ENCODE data around the gene CMBL. TPM values are rescaled to one million over a fixed set of nuclear protein-coding genes. Genes with fewer than 3 reads are reported as not detected.

Gene CMBL
- polyA plus RNA-seq, 3 donors, result 0.39 to 5.4 TPM; not detected in 1

GRCh38 chr5:10297646-10298204, 10.0 kb downstream of the CMBL start:
- intact Hi-C loops (cut with micrococcal nuclease), result no loop called here
- H2AFZ ChIP-seq (ENCODE audit: insufficient read depth, low read depth, low read length, poor library complexity, severe bottlenecking), result no peak overlapping the region
- H3K27me3 ChIP-seq (ENCODE audit: control insufficient read depth in 2 of 2, insufficient read depth in 2 of 2, low read length in 2 of 2), result no peaks in the 10 kb centered on the region
- H3K27ac Mint-ChIP-seq, result no peak overlapping the region
- H4K20me1 ChIP-seq (ENCODE audit: insufficient read depth, low read length), result no peaks in the 10 kb centered on the region
- no peak for DNase-seq
- no peak overlapping the region for H3K27ac ChIP-seq (ENCODE audit: low read depth in 1 of 2, low read length in 2 of 2)
- H3K9ac ChIP-seq (ENCODE audit: insufficient read depth, low read length, poor library complexity, severe bottlenecking), result no peak overlapping the region
- H3K27me3 Mint-ChIP-seq (ENCODE audit: low read depth in 3 of 3), result peaks cover 1 to 3% (median 3%) of the 10 kb centered on the region in 3 donors
- H3K4me1 ChIP-seq (ENCODE audit: control insufficient read depth in 1 of 2, insufficient read depth in 2 of 2, low read length in 2 of 2), result no peaks in the 10 kb centered on the region
- H3K36me3 ChIP-seq (replicated peaks in 1 of 2; ENCODE audit: control insufficient read depth in 1 of 2, insufficient read depth in 2 of 2, low read length in 2 of 2), result no peaks in the 10 kb centered on the region
- no peak overlapping the region for H3K4me3 Mint-ChIP-seq
- whole genome bisulfite sequencing (ENCODE audit: insufficient coverage), result 97% methylated on average over 9 of the region's 14 CpGs
- no peak for TF ChIP-seq CTCF (IDR thresholded peaks at IDR 0.05)
- no peaks in the 10 kb centered on the region for H3K9me3 ChIP-seq (replicated peaks in 1 of 2; ENCODE audit: control insufficient read depth in 1 of 2, insufficient read depth in 1 of 2, low read length in 2 of 2)
- H3K9me3 Mint-ChIP-seq, result peaks cover 0 to 1% (median 0%) of the 10 kb centered on the region in 7 donors
- H3K36me3 Mint-ChIP-seq, result no peaks in the 10 kb centered on the region
- H3K79me2 ChIP-seq (ENCODE audit: insufficient read depth, low read length), result no peaks in the 10 kb centered on the region
- peaks cover 1% of the 10 kb centered on the region for H3K4me1 Mint-ChIP-seq
- H3K4me3 ChIP-seq (replicated peaks in 1 of 3; ENCODE audit: low read depth in 2 of 3, low read length in 3 of 3), result no peak overlapping the region
- H3K4me2 ChIP-seq (replicated peaks; ENCODE audit: extremely low read depth, low read length, poor library complexity, severe bottlenecking), result no peak overlapping the region

GRCh38 chr5:10295619-10296326, 11.9 kb downstream of the CMBL start:
- H3K36me3 Mint-ChIP-seq, result no peaks in the 10 kb centered on the region
- peaks cover 0 to 1% (median 0%) of the 10 kb centered on the region in 7 donors for H3K9me3 Mint-ChIP-seq
- Histone ChIP-seq H3K27me3 (ENCODE audit: control insufficient read depth in 2 of 2, insufficient read depth in 2 of 2, low read length in 2 of 2) (no peaks in the 10 kb centered on the region), H3K79me2 (ENCODE audit: insufficient read depth, low read length) (no peaks in the 10 kb centered on the region), H3K9me3 (replicated peaks in 1 of 2; ENCODE audit: control insufficient read depth in 1 of 2, insufficient read depth in 1 of 2, low read length in 2 of 2) (no peaks in the 10 kb centered on the region), H3K4me3 (replicated peaks in 1 of 3; ENCODE audit: low read depth in 2 of 3, low read length in 3 of 3) (no peak overlapping the region), H4K20me1 (ENCODE audit: insufficient read depth, low read length) (no peaks in the 10 kb centered on the region), H3K36me3 (replicated peaks in 1 of 2; ENCODE audit: control insufficient read depth in 1 of 2, insufficient read depth in 2 of 2, low read length in 2 of 2) (no peaks in the 10 kb centered on the region), H3K4me2 (replicated peaks; ENCODE audit: extremely low read depth, low read length, poor library complexity, severe bottlenecking) (no peak overlapping the region), H2AFZ (ENCODE audit: insufficient read depth, low read depth, low read length, poor library complexity, severe bottlenecking) (no peak overlapping the region), H3K4me1 (ENCODE audit: control insufficient read depth in 1 of 2, insufficient read depth in 2 of 2, low read length in 2 of 2) (no peaks in the 10 kb centered on the region), H3K9ac (ENCODE audit: insufficient read depth, low read length, poor library complexity, severe bottlenecking) (no peak overlapping the region), H3K27ac (ENCODE audit: low read depth in 1 of 2, low read length in 2 of 2) (no peak overlapping the region)
- H3K4me3 Mint-ChIP-seq, result no peak overlapping the region
- intact Hi-C loops (cut with micrococcal nuclease), result no loop called here
- H3K4me1 Mint-ChIP-seq, result peaks cover 8% of the 10 kb centered on the region
- H3K27ac Mint-ChIP-seq, result no peak overlapping the region
- no peak for TF ChIP-seq CTCF (IDR thresholded peaks at IDR 0.05)
- no peak for DNase-seq
- 94% methylated on average over 3 of the region's 8 CpGs for WGBS (ENCODE audit: insufficient coverage)
- peaks cover 3 to 4% (median 3%) of the 10 kb centered on the region in 3 donors for H3K27me3 Mint-ChIP-seq (ENCODE audit: low read depth in 3 of 3)
